ENCODE measurements around the gene HTATIP2. TPM values are rescaled to one million over a fixed set of nuclear protein-coding genes. Genes with fewer than 3 reads are reported as not detected.

The HTATIP2 gene
- total and polyA plus RNA-seq, 4 donors = 16.5 to 93.6 (median 64.1) TPM

- peaks cover 7 to 15% (median 12%) of the 10 kb centered on the region in 4 donors for H3K36me3 ChIP-seq (ENCODE audit: control insufficient read depth in 4 of 4, insufficient read depth in 3 of 4, low read depth in 1 of 4, low read length in 3 of 4)
- H3K9ac ChIP-seq (ENCODE audit: low read depth in 1 of 2, low read length in 2 of 2) = no peak overlapping the region
- H3K27ac ChIP-seq (ENCODE audit: low read depth in 1 of 2, low read length in 2 of 2) = no peak overlapping the region
- H3K4me3 ChIP-seq (ENCODE audit: low read depth in 1 of 3, low read length in 3 of 3) = no peak overlapping the region
- no peak for DNase-seq (ENCODE audit: low spot score)
- TF ChIP-seq YY1 (IDR thresholded peaks at IDR 0.05) (no peak), JUND (IDR thresholded peaks at IDR 0.05) (no peak), FOXA1 (IDR thresholded peaks at IDR 0.05) (no peak), SP1 (IDR thresholded peaks at IDR 0.05) (no peak), ZBTB33 (IDR thresholded peaks at IDR 0.05) (no peak), NR2F2 (IDR thresholded peaks at IDR 0.05) (no peak), CTCF (IDR thresholded peaks at IDR 0.05; ENCODE audit: low read depth, low read length, missing input control) (no peak), HNF4G (IDR thresholded peaks at IDR 0.05) (no peak), REST (IDR thresholded peaks at IDR 0.05) (no peak), FOXA2 (IDR thresholded peaks at IDR 0.05) (no peak), TAF1 (conservative IDR thresholded peaks at IDR 0.05) (no peak), RAD21 (IDR thresholded peaks at IDR 0.05) (no peak), ATF3 (IDR thresholded peaks at IDR 0.05) (no peak), RXRA (IDR thresholded peaks at IDR 0.05) (no peak), GABPA (IDR thresholded peaks at IDR 0.05 in 1 of 2, conservative IDR thresholded peaks at IDR 0.05 in 1 of 2) (no peak), EGR1 (IDR thresholded peaks at IDR 0.05; ENCODE audit: low read depth in 2 of 2) (no peak)
- no peaks in the 10 kb centered on the region for H3K9me3 ChIP-seq (ENCODE audit: control insufficient read depth in 4 of 4, low read length in 3 of 4)
- no peaks in the 10 kb centered on the region for H3K27me3 ChIP-seq (ENCODE audit: control insufficient read depth in 4 of 4, insufficient read depth in 4 of 4, low read length in 3 of 4)
- WGBS = 89% methylated on average over 3 of the region's 3 CpGs
- no peaks in the 10 kb centered on the region for H3K4me1 ChIP-seq (ENCODE audit: control insufficient read depth in 4 of 4, insufficient read depth in 4 of 4, low read length in 3 of 4)
Measured at GRCh38 chr11:20373568-20374209, 10.2 kb downstream of the HTATIP2 start.
